ENCODE data around the gene TUSC2. TPM values are rescaled to one million over a fixed set of nuclear protein-coding genes. Genes with fewer than 3 reads are reported as not detected.

The TUSC2 gene
- total RNA-seq, 1 donor from 2014 or later: 11.8 TPM

- peaks cover 65% of the 10 kb centered on the region for H3K4me1 ChIP-seq
- intact Hi-C loops (cut with DNase I): loop anchor here (5.0 kb wide), 1 partner anchor 64 kb away; no protein-coding TSS in a partner anchor
- H3K4me3 ChIP-seq: peak overlapping the region; percentile 72 to 97
- DNase-seq (ENCODE audit: extremely low spot score in 2 of 2): no peak
- no peak for TF ChIP-seq CTCF (IDR thresholded peaks at IDR 0.05)
- peak in 1 of 2 donors; percentile 17 for TF ChIP-seq POLR2A (IDR thresholded peaks at IDR 0.05)
- no peak for TF ChIP-seq POLR2AphosphoS5 (IDR thresholded peaks at IDR 0.05; ENCODE audit: insufficient read depth in 1 of 2, low read depth in 1 of 2)
- no peaks in the 10 kb centered on the region for H3K27me3 ChIP-seq
- peak overlapping the region; percentile 90 for H3K27ac ChIP-seq
- H3K36me3 ChIP-seq: peaks cover 0 to 17% of the 10 kb centered on the region in 2 donors
- no peaks in the 10 kb centered on the region for H3K9me3 ChIP-seq
These were observed 7.1 kb downstream of the TUSC2 start for GRCh38 chr3:50320853-50321335.

GRCh38 chr3:50319894-50320625 is 8.0 kb downstream of the TUSC2 start:
- H3K27ac ChIP-seq: peak overlapping the region; percentile 90
- H3K27me3 ChIP-seq: no peaks in the 10 kb centered on the region
- H3K36me3 ChIP-seq: peaks cover 0 to 12% of the 10 kb centered on the region in 2 donors
- peak overlapping the region; percentile 72 to 97 for H3K4me3 ChIP-seq
- H3K4me1 ChIP-seq: peaks cover 70% of the 10 kb centered on the region
- TF ChIP-seq CTCF (IDR thresholded peaks at IDR 0.05) (no peak), POLR2AphosphoS5 (IDR thresholded peaks at IDR 0.05; ENCODE audit: insufficient read depth in 1 of 2, low read depth in 1 of 2) (no peak), POLR2A (IDR thresholded peaks at IDR 0.05) (no peak)
- no peaks in the 10 kb centered on the region for H3K9me3 ChIP-seq
- no peak for DNase-seq (ENCODE audit: extremely low spot score in 2 of 2)
- intact Hi-C loops (cut with DNase I): loop anchor here (5.0 kb wide), 1 partner anchor 63 kb away; no protein-coding TSS in a partner anchor

GRCh38 chr3:50319181-50319893 is 8.7 kb downstream of the TUSC2 start:
- H3K27me3 ChIP-seq: no peaks in the 10 kb centered on the region
- DNase-seq (ENCODE audit: extremely low spot score in 2 of 2): no peak
- peak overlapping the region; percentile 74 for H3K27ac ChIP-seq
- peaks cover 0 to 12% of the 10 kb centered on the region in 2 donors for H3K36me3 ChIP-seq
- H3K9me3 ChIP-seq: no peaks in the 10 kb centered on the region
- TF ChIP-seq POLR2A (IDR thresholded peaks at IDR 0.05): no peak
- no peak for TF ChIP-seq CTCF (IDR thresholded peaks at IDR 0.05)
- no peak for TF ChIP-seq POLR2AphosphoS5 (IDR thresholded peaks at IDR 0.05; ENCODE audit: insufficient read depth in 1 of 2, low read depth in 1 of 2)
- intact Hi-C loops (cut with DNase I): no loop called here
- H3K4me3 ChIP-seq: peak overlapping the region; percentile 72 to 97
- H3K4me1 ChIP-seq: peaks cover 76% of the 10 kb centered on the region

GRCh38 chr3:50318615-50319014 is 9.4 kb downstream of the TUSC2 start:
- peak overlapping the region; percentile 74 for H3K27ac ChIP-seq
- no peak for TF ChIP-seq CTCF (IDR thresholded peaks at IDR 0.05)
- TF ChIP-seq POLR2AphosphoS5 (IDR thresholded peaks at IDR 0.05; ENCODE audit: insufficient read depth in 1 of 2, low read depth in 1 of 2): no peak
- TF ChIP-seq POLR2A (IDR thresholded peaks at IDR 0.05): no peak
- intact Hi-C loops (cut with DNase I): no loop called here
- no peaks in the 10 kb centered on the region for H3K27me3 ChIP-seq
- H3K4me3 ChIP-seq: peak overlapping the region; percentile 13 to 72
- H3K9me3 ChIP-seq: no peaks in the 10 kb centered on the region
- H3K36me3 ChIP-seq: peaks cover 0 to 12% of the 10 kb centered on the region in 2 donors
- peaks cover 78% of the 10 kb centered on the region for H3K4me1 ChIP-seq
- DNase-seq (ENCODE audit: extremely low spot score in 2 of 2): no peak
